Keratinocyte (primary cell): ENCODE results near the gene REG3A. TPM values are rescaled to one million over a fixed set of nuclear protein-coding genes. Genes with fewer than 3 reads are reported as not detected.

Experiments used
- DNase-seq: peaks from one replicate; pipeline ENCODE4 v3.0.0-alpha.2; 2011; ENCODE audit warnings: low read depth, missing footprints, low spot score
- FAIRE-seq: peaks from 2 replicates; lab custom pipeline; 2011; peaks lifted over from hg19 to GRCh38; lab: Jason Lieb, UNC
- H2AFZ ChIP-seq: 2 replicates; pipeline ENCODE4 v1.6.0; 2012; ENCODE audit warnings: low read length, control low read depth, inconsistent platforms; ENCODE audit not compliant: control insufficient read depth
- H3K27ac ChIP-seq: 2 replicates; pipeline ENCODE4 v1.5.1; 2011; ENCODE audit warnings: low read length; ENCODE audit not compliant: control insufficient read depth, insufficient read depth
- H3K27me3 ChIP-seq: 3 replicates; pipeline ENCODE4 v1.6.0; 2011; ENCODE audit warnings: low read length; ENCODE audit not compliant: control insufficient read depth, insufficient read depth; ENCODE audit errors: extremely low read depth
- H3K36me3 ChIP-seq, 2 experiments: 2 replicates in 1 of 2; 3 replicates in 1 of 2; pipeline ENCODE4 v1.5.1; 2011; ENCODE audit warnings: low read length in 2 of 2, mild to moderate bottlenecking in 1 of 2; ENCODE audit not compliant: control insufficient read depth in 2 of 2, insufficient read depth in 2 of 2; ENCODE audit errors: extremely low read depth in 1 of 2
- H3K4me1 ChIP-seq: 3 replicates; pipeline ENCODE4 v1.5.1; 2011; ENCODE audit warnings: low read length; ENCODE audit not compliant: control insufficient read depth, insufficient read depth; ENCODE audit errors: extremely low read depth
- H3K4me2 ChIP-seq: 3 replicates; pipeline ENCODE4 v1.6.0; 2011; ENCODE audit warnings: low read depth, low read length; ENCODE audit not compliant: control insufficient read depth, insufficient read depth; ENCODE audit errors: extremely low read depth
- H3K4me3 ChIP-seq, 3 experiments: fragments of 200-600 bp in 1 of 3; sonication (generic) in 1 of 3; 2 replicates in 2 of 3; 3 replicates in 1 of 3; pipeline ENCODE4 v1.5.1; 2011 to 2016; ENCODE audit warnings: low read length in 3 of 3, mild to moderate bottlenecking in 3 of 3, control low read depth in 2 of 3, inconsistent platforms in 1 of 3, low read depth in 1 of 3, mixed read lengths in 1 of 3, mixed run types in 1 of 3, moderate library complexity in 1 of 3; ENCODE audit not compliant: control insufficient read depth in 2 of 3, insufficient read depth in 2 of 3; ENCODE audit errors: extremely low read depth in 1 of 3
- H3K79me2 ChIP-seq: 2 replicates; pipeline ENCODE4 v1.6.0; 2012; ENCODE audit warnings: low read length; ENCODE audit not compliant: control insufficient read depth, insufficient read depth
- H3K9ac ChIP-seq: 3 replicates; pipeline ENCODE4 v1.6.0; 2011; ENCODE audit warnings: low read length; ENCODE audit not compliant: control insufficient read depth, insufficient read depth; ENCODE audit errors: extremely low read depth
- H3K9me1 ChIP-seq: 3 replicates; pipeline ENCODE4 v1.6.0; 2011; ENCODE audit warnings: low read length; ENCODE audit not compliant: control insufficient read depth, insufficient read depth; ENCODE audit errors: extremely low read depth
- H3K9me3 ChIP-seq: 2 replicates; pipeline ENCODE4 v1.5.1; 2012; ENCODE audit warnings: low read depth, low read length; ENCODE audit not compliant: control insufficient read depth
- H4K20me1 ChIP-seq: 3 replicates; pipeline ENCODE4 v1.6.0; 2011; ENCODE audit warnings: low read length; ENCODE audit not compliant: control insufficient read depth, insufficient read depth; ENCODE audit errors: extremely low read depth
- EZH2 ChIP-seq: IDR thresholded peaks from one replicate; pipeline ENCODE4 v1.6.1; 2012; ENCODE audit warnings: inconsistent platforms, mild to moderate bottlenecking, low read length, moderate library complexity
- dilution Hi-C: fragments of 300-500 bp; cut with MboI; formaldehyde crosslinking; loops from one replicate; pipeline ENCODE4 v1.7.0; 2020; ENCODE audit warnings: low sequenced_read_pairs; ENCODE audit not compliant: extremely low pct_ligation_motif_present
- polyA plus RNA-seq, 5 experiments: library from polyadenylated mRNA; depleted of rRNA in 3 of 5; stranded (reverse) in 3 of 5; stranded (forward) in 1 of 5; unstranded in 1 of 5; fragments of >200 nt; gene quantifications; 1 replicate in 1 of 5; 2 replicates in 3 of 5; 3 replicates in 1 of 5; pipeline versions ENCODE4 v1.2.1 to v1.2.3, GENCODE V29; 2011 to 2012; ENCODE audit warnings: missing spikeins in 2 of 5, low read depth in 1 of 5, low replicate concordance in 1 of 5
- TF ChIP-seq, protein P1 (sequence below), 3 experiments: IDR thresholded peaks in 1 of 3; conservative IDR thresholded peaks in 1 of 3; optimal IDR thresholded peaks in 1 of 3; 2 replicates in 2 of 3; 3 replicates in 1 of 3; pipeline versions ENCODE3 to v1.5.1; 2011; ENCODE audit warnings: low read length in 3 of 3, mild to moderate bottlenecking in 3 of 3, moderate library complexity in 2 of 3, control low read depth in 1 of 3, inconsistent platforms in 1 of 3; ENCODE audit not compliant: insufficient read depth in 2 of 3; ENCODE audit errors: extremely low read depth in 1 of 3

Gene REG3A
- polyA plus RNA-seq, 1 donor (not counting 4 experiments of a cell fraction or from before 2014, with no cell fraction given), result not detected

DNA sequence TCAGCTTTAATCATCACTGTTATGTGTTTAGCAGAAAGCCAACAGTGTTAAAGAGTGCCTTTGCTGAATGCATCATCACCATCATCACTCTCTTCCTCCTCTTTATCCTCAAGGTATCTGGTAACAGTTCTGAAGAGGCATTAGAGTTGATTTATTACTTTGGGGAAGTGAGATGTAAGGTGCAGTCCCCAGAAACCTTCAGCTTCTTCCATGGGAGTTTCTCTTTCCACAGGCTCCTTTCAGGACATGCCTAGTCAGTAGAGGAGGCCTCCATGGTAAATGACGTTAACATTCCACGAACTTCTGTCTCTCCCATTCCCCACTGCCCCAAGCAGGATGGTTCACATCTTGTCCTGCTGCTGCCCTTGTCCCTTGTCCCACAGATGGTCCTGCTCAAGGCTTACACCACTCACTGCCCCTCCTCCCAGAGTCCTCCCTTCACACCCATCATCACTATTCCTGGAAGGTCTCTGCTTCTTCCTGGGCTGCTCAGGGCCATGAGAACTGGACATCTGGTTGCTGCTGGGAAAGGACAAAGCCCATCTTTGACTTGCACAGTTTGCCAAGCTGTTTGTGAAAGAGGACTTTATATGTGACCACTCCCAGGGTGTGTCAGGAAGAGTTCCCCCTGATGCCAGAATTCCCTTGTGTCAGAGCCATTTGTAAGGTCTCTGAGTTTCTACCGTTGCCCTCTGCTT is 44.6 kb downstream of the REG3A start:
- no peak overlapping the region for H3K9ac ChIP-seq
- H3K4me1 ChIP-seq, result no peaks in the 10 kb centered on the region
- TF ChIP-seq, protein P1, sequence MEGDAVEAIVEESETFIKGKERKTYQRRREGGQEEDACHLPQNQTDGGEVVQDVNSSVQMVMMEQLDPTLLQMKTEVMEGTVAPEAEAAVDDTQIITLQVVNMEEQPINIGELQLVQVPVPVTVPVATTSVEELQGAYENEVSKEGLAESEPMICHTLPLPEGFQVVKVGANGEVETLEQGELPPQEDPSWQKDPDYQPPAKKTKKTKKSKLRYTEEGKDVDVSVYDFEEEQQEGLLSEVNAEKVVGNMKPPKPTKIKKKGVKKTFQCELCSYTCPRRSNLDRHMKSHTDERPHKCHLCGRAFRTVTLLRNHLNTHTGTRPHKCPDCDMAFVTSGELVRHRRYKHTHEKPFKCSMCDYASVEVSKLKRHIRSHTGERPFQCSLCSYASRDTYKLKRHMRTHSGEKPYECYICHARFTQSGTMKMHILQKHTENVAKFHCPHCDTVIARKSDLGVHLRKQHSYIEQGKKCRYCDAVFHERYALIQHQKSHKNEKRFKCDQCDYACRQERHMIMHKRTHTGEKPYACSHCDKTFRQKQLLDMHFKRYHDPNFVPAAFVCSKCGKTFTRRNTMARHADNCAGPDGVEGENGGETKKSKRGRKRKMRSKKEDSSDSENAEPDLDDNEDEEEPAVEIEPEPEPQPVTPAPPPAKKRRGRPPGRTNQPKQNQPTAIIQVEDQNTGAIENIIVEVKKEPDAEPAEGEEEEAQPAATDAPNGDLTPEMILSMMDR (optimal IDR thresholded peaks at IDR 0.05 in 1 of 3, IDR thresholded peaks at IDR 0.05 in 1 of 3, conservative IDR thresholded peaks at IDR 0.05 in 1 of 3; ENCODE audit: extremely low read depth in 1 of 3, insufficient read depth in 2 of 3, low read length in 3 of 3), result no peak
- TF ChIP-seq EZH2, result no peak
- dilution Hi-C loops, result no loop called here
- H2AFZ ChIP-seq, result no peak overlapping the region
- H4K20me1 ChIP-seq, result no peaks in the 10 kb centered on the region
- H3K27me3 ChIP-seq, result no peaks in the 10 kb centered on the region
- H3K9me3 ChIP-seq, result no peaks in the 10 kb centered on the region
- H3K4me2 ChIP-seq, result no peak overlapping the region
- no peaks in the 10 kb centered on the region for H3K36me3 ChIP-seq
- no peaks in the 10 kb centered on the region for H3K79me2 ChIP-seq
- no peak for DNase-seq
- no peak for FAIRE-seq
- no peaks in the 10 kb centered on the region for H3K9me1 ChIP-seq
- no peak overlapping the region for H3K4me3 ChIP-seq
- no peak overlapping the region for H3K27ac ChIP-seq

DNA sequence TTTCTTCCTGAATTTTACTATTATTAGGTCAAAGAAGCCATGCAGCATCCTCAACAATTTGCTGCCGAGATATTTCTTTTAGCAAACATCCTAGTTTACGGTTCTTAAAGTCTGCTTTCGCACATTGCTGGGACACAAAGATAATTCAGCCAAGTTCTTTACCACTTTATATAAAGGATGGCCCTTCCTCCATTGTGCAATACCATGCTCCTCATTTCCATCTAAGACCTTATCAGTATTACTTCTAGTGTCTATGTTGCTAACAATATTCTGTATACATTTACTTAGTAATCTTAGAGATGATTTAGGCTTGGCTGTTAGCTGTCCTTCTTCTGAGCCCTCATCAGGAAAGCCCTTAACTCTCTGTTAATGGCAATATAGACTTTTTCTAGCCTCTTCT is 47.3 kb downstream of the REG3A start:
- Histone ChIP-seq H2AFZ (no peak overlapping the region), H3K4me1 (no peaks in the 10 kb centered on the region), H3K9me1 (no peaks in the 10 kb centered on the region), H3K27ac (no peak overlapping the region), H4K20me1 (no peaks in the 10 kb centered on the region), H3K9me3 (no peaks in the 10 kb centered on the region), H3K9ac (no peak overlapping the region), H3K36me3 (no peaks in the 10 kb centered on the region), H3K79me2 (no peaks in the 10 kb centered on the region), H3K4me3 (no peak overlapping the region), H3K27me3 (no peaks in the 10 kb centered on the region), H3K4me2 (no peak overlapping the region)
- DNase-seq, result no peak
- no peak for TF ChIP-seq EZH2
- TF ChIP-seq, protein P1 (optimal IDR thresholded peaks at IDR 0.05 in 1 of 3, IDR thresholded peaks at IDR 0.05 in 1 of 3, conservative IDR thresholded peaks at IDR 0.05 in 1 of 3; ENCODE audit: extremely low read depth in 1 of 3, insufficient read depth in 2 of 3, low read length in 3 of 3), result no peak
- FAIRE-seq, result no peak
- dilution Hi-C loops, result no loop called here

Other genes with a start within 250 kb of the REG3A start
- gene REG3G, start 134.1 kb downstream of the REG3A start, polyA plus RNA-seq, result not detected in 3 replicates
- gene REG1B, start 71.8 kb downstream of the REG3A start, polyA plus RNA-seq, result not detected in 3 replicates
- not detected in 3 replicates for gene REG1A, start 39.3 kb downstream of the REG3A start, polyA plus RNA-seq